ENCODE measurements around the gene ITGA4.

The ITGA4 gene

DNA sequence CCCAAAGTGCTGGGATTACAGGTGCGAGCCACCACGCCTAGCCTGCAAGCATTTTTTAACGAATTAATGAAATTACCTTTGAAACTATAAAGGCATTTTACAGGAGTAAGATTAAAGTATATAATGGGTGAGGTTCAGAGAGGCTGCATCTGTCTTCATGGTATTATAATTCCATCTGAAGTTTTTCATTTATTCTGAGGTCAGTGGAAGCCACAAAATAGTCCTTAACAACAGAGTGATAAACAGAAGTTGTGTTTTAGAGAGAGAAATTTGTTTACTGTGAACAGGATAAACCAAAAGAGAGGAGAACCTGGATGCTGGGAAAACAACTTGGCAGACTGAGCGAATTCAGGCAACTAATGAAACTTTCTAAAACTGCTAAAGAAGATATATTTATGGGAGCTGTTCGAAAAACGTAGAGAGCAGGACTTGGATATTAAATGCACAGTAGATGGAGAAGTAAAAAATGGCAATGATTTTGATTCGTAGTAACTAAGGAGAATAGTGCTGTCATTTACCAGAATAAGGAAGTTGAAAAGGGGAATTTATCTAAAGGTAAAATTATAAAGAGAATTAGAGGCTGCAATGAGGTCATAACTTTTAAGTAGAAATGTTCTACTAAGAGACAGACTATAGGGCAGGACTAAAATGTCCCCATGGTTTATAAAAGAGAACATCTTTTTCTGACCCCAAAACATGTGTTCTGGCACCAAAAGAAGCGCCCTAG is 37.9 kb upstream of the ITGA4 start:
- Histone ChIP-seq H3K9ac (ENCODE audit: low read depth, low read length) (no peak overlapping the region), H3K36me3 (ENCODE audit: insufficient read depth, low read length) (no peaks in the 10 kb centered on the region), H2AFZ (ENCODE audit: low read depth, low read length) (no peak overlapping the region), H3K27ac (ENCODE audit: low read length) (no peak overlapping the region), H3K79me2 (ENCODE audit: insufficient read depth, low read length) (no peaks in the 10 kb centered on the region), H3K9me3 (ENCODE audit: insufficient read depth, low read length, severe bottlenecking) (no peaks in the 10 kb centered on the region), H3K27me3 (ENCODE audit: insufficient read depth, low read length, poor library complexity) (no peaks in the 10 kb centered on the region), H4K20me1 (ENCODE audit: insufficient read depth, low read length) (no peaks in the 10 kb centered on the region), H3K4me1 (ENCODE audit: insufficient read depth, low read length) (peaks cover 41% of the 10 kb centered on the region), H3K4me2 (ENCODE audit: insufficient read depth, low read length) (no peak overlapping the region), H3K4me3 (ENCODE audit: low read depth in 1 of 2, low read length in 2 of 2) (no peak overlapping the region)
- TF ChIP-seq, protein P1, sequence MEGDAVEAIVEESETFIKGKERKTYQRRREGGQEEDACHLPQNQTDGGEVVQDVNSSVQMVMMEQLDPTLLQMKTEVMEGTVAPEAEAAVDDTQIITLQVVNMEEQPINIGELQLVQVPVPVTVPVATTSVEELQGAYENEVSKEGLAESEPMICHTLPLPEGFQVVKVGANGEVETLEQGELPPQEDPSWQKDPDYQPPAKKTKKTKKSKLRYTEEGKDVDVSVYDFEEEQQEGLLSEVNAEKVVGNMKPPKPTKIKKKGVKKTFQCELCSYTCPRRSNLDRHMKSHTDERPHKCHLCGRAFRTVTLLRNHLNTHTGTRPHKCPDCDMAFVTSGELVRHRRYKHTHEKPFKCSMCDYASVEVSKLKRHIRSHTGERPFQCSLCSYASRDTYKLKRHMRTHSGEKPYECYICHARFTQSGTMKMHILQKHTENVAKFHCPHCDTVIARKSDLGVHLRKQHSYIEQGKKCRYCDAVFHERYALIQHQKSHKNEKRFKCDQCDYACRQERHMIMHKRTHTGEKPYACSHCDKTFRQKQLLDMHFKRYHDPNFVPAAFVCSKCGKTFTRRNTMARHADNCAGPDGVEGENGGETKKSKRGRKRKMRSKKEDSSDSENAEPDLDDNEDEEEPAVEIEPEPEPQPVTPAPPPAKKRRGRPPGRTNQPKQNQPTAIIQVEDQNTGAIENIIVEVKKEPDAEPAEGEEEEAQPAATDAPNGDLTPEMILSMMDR (IDR thresholded peaks at IDR 0.05; ENCODE audit: borderline replicate concordance, extremely low read depth, low read length, poor library complexity, severe bottlenecking) = no peak
- no peak for TF ChIP-seq EZH2 (IDR thresholded peaks at IDR 0.05; ENCODE audit: borderline replicate concordance, low read depth, low read length, severe bottlenecking)
- ATAC-seq (ENCODE audit: insufficient read depth, low read depth) (no peak), DNase-seq (no peak)

DNA sequence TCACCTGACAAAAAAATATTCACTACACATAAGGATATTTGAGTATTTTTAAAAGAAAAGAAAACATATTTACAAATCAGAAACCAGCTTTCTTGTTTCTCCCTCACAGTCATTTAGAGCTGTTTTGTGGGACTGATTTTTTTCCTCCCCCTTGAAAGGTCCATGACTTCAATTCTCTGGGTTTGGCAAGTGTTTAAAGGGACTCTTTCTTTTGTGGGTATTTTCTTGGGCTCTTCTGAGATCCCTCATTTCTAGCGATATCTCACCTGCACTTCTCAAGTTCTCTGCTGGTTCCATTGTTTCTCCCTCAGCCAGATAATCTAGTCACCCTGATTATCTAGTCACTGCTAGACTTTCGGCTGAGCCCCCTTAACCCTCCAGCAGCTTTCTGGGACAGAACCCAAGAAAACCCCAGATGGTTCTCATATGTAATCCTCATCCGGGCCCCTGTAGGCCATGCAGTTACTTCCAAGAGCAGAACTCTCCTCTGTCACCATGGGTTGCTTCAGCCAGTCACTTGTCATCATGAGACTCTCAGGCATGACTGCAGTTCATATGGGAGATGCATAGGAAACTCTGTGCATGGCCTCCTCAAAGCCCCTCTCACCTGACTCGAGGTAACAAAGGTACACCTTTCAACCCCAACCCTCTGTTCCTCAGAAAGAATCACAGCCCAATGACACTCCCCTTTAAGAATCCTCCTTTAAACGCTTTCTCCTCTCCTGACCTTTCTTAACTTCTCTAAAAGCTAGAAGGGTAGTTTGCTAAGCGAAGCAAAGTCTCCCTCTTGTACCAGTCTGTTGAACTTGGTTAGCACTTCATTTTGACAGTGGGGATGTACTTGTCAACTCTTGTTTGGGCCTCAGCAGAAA is 36.7 kb upstream of the ITGA4 start:
- Histone ChIP-seq H2AFZ (ENCODE audit: low read depth, low read length) (no peak overlapping the region), H3K79me2 (ENCODE audit: insufficient read depth, low read length) (no peaks in the 10 kb centered on the region), H3K27ac (ENCODE audit: low read length) (peak overlapping the region; percentile 51; the same call in 1 of the 2 replicates), H3K4me2 (ENCODE audit: insufficient read depth, low read length) (no peak overlapping the region), H3K27me3 (ENCODE audit: insufficient read depth, low read length, poor library complexity) (no peaks in the 10 kb centered on the region), H3K9me3 (ENCODE audit: insufficient read depth, low read length, severe bottlenecking) (no peaks in the 10 kb centered on the region), H3K4me1 (ENCODE audit: insufficient read depth, low read length) (peaks cover 50% of the 10 kb centered on the region), H3K4me3 (ENCODE audit: low read depth in 1 of 2, low read length in 2 of 2) (no peak overlapping the region), H4K20me1 (ENCODE audit: insufficient read depth, low read length) (no peaks in the 10 kb centered on the region), H3K36me3 (ENCODE audit: insufficient read depth, low read length) (no peaks in the 10 kb centered on the region), H3K9ac (ENCODE audit: low read depth, low read length) (no peak overlapping the region)
- no peak for DNase-seq
- no peak for TF ChIP-seq EZH2 (IDR thresholded peaks at IDR 0.05; ENCODE audit: borderline replicate concordance, low read depth, low read length, severe bottlenecking)
- TF ChIP-seq, protein P1 (IDR thresholded peaks at IDR 0.05; ENCODE audit: borderline replicate concordance, extremely low read depth, low read length, poor library complexity, severe bottlenecking) = no peak
- 0 out of 3 replicates have a peak, but pooled peaks have one; percentile 20 for ATAC-seq (ENCODE audit: insufficient read depth, low read depth)

DNA sequence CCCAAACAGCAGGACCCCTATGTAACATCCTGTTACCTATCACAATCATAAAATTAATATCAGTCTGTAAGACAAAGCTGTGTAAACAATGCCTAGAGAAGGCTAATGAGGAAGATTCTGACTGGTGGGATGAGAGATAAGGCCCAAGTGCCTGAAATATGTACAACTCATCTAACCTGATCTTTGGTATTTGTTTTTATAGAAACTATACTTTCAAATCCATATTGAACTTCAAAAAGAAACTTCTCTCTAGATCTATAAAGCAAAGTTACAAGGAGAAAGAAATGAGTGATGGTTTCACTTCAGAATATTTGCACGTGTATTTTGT is 36.1 kb upstream of the ITGA4 start:
- no peaks in the 10 kb centered on the region for H3K36me3 ChIP-seq (ENCODE audit: insufficient read depth, low read length)
- H3K27ac ChIP-seq (ENCODE audit: low read length) = peak overlapping the region; percentile 51; the same call in 1 of the 2 replicates
- no peak overlapping the region for H3K4me3 ChIP-seq (ENCODE audit: low read depth in 1 of 2, low read length in 2 of 2)
- H3K9ac ChIP-seq (ENCODE audit: low read depth, low read length) = no peak overlapping the region
- no peak for TF ChIP-seq EZH2 (IDR thresholded peaks at IDR 0.05; ENCODE audit: borderline replicate concordance, low read depth, low read length, severe bottlenecking)
- TF ChIP-seq, protein P1 (IDR thresholded peaks at IDR 0.05; ENCODE audit: borderline replicate concordance, extremely low read depth, low read length, poor library complexity, severe bottlenecking) = no peak
- peaks cover 50% of the 10 kb centered on the region for H3K4me1 ChIP-seq (ENCODE audit: insufficient read depth, low read length)
- no peaks in the 10 kb centered on the region for H4K20me1 ChIP-seq (ENCODE audit: insufficient read depth, low read length)
- no peaks in the 10 kb centered on the region for H3K9me3 ChIP-seq (ENCODE audit: insufficient read depth, low read length, severe bottlenecking)
- H3K4me2 ChIP-seq (ENCODE audit: insufficient read depth, low read length) = no peak overlapping the region
- DNase-seq (no peak), ATAC-seq (ENCODE audit: insufficient read depth, low read depth) (no peak)
- no peaks in the 10 kb centered on the region for H3K79me2 ChIP-seq (ENCODE audit: insufficient read depth, low read length)
- H3K27me3 ChIP-seq (ENCODE audit: insufficient read depth, low read length, poor library complexity) = no peaks in the 10 kb centered on the region
- H2AFZ ChIP-seq (ENCODE audit: low read depth, low read length) = no peak overlapping the region

All from DND-41 (cell line).